SW480 (cell line): Measurements from ENCODE around the gene SCYGR6.
A peak's percentile ranks its signal among the peaks of the same experiment; 100 is the strongest.
"Not testable (repeated sequence)": the region's sequence is repeated elsewhere in the genome, so short reads cannot be mapped to it uniquely, and the experiment has no call there.

Experiments used
- DNase-seq: peaks from one replicate; pipeline ENCODE4 v3.0.0-alpha.2; 2016; ENCODE audit warnings: low spot score

The SCYGR6 gene

DNA sequence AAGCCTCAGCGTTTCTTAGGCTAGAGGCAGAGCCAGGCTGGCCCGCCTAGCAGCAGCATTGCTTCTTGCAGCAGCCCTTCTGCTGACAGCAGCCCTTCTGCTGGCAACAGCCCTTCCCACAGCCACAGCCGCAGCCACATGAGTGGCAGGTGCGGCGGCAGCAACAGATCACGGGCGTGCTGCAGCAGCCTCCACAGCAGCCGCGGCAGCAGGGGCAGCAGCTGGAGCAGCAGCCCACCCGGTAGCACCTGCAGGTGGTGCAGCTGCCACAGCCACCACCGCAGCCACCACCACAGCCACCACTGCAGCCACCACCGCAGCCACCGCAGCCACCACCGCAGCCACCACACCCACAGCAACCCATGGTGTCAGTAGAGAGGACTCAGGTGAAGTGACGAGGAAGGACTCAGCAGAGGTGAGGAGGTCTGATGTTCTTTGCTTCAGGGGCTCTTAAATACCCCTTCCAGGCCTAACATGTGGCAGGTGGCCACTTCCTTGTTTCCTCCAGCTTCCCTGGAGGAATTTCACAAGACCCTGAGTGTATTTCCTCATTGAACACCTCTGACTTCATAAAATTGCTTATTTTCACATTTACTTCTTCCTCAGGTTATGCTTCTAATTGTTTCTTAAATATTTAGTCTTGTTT, at the start of gene SCYGR6:
Gene SCYGR6 (minus strand): TSS at position 364 of the 646 bp plus-strand sequence. CDS start 0 bp downstream, at position 364.
- DNase-seq = no peak

DNA sequence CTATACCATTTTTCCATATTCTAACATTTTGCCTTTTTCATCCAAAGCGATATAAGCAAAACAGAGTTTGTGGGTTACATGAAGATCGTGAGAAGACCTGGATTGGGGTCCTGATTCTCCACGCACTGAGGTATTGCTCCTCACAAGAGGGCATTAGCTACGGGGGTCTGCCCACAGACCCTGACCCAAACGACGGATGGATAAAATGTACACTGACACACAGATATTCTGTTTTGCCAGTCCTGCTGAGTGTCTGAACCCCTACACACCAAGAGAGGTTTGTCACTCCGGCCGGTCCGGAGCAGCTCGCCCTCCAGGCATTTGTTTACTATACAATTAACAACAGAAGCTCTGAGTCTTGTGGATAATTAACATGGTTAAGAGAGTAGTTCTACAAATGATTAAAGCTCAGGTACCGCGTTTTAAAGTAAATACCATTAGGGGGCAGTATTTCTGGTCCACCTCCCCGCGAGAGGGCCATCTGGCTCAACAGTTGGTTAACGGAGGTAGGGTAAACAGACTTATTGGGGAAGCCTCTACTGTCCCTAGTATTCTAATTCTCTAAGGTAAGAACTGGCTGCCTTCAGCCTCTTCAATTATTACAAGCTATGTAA, 49.6 kb upstream of the SCYGR6 start:
- peak; percentile 22 for DNase-seq

GRCh38 chr2:227772932-227773331, 48.4 kb upstream of the SCYGR6 start:
- DNase-seq = no peak

DNA sequence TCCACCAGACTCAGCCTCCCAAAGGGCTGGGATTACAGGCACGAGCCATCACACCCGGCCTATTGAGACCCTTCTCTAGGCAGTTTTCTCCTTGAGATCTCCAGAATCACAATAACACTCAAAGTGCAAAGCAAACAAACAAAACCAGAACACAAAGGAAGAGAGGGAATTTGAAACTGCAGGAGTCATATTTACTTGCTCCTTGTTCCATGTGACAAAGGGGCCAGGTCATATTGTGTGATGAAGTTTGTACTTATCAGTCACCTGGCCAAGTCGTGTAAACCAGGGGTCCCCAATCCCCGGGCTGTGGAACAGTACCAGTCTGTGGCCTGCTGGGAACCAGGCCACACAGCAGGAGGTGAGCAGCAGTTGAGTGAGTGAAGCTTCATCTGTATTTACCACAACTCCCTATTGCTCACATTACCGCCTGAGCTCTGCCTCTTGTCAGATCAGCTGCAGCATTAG, 47.7 kb upstream of the SCYGR6 start:
- no peak for DNase-seq

DNA sequence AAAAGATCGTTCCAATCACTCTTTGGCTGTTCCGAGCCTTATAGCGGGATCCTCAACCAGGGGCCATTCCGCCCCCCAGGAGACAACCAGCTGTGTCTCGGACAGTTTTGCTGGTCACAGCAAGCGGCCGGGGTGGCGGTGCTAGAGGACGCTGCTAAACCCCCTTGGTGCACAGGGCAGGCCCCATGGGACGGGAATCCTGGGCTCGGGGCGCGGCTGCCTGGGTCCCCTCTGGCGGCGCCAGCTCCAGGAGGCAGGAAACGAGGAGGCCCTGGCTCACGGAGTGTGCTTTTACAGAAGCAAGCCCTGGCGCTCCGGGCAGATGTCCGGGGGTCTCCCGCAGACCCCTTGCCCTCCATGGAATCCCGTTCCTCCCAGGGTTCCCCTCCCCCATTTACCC, 43.3 kb upstream of the SCYGR6 start:
- no peak for DNase-seq

GRCh38 chr2:227766373-227766883, 41.9 kb upstream of the SCYGR6 start:
- DNase-seq = peak; percentile 61

DNA sequence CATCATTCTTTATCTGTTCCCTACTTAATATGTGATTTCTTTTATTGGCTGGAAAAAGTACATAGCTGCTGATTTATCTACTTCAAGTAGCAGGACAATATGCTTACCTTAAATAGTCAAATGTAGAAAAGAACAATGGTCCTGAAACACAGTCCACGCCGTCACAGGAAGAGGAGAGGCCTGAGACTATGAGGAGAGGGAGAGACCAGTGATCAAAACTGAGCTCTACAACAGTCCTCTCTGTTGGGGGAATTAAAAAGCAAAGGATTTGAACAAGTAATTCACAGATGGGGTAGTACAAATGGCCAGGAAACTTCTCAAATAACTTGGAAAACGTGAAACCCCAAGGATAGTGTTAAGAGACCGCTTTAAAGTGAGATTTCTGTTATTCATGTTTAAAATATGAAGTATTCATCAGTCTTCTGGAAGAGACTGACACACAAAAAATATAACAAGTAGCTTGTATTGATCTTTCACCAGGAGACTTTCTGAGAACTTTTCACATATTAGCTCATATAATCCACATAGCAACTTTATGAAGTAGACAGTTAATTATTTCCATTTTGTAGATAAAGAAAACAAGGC, 41.3 kb upstream of the SCYGR6 start:
- DNase-seq = no peak

DNA sequence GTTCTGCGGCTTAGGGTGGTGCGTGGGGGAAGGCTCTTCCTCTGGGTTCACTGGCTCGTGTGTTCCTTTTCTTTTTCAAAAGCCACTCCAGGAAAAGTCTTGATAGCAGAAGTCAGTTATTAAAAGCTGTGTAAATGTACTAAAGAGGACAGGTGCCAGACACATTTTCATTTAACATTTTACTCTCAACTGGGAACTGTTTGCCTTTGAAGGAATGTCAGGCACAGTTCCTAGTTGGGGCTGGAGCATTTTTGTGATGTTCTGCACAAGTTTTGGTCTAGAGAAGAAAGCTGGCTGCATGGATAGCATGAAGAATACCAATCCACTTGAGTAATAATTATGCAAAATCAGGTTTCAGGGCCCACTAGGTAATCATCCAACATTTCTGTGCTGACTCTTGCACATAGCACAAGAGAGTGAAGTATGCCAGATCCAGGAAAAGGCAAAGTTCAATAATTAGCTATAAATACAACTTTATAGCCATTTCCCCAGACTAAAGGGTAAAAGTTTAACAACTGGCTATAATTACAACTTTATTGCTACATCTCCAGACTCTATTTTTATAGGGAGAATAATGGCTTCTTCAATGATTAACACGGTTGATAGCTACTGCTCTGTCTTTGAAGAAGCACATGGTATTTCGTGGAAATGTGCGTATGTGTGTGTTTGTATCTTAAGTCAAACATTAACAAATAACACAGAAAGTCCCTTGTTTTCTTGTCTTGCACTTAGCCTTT, 37.4 kb upstream of the SCYGR6 start:
- DNase-seq = no peak

DNA sequence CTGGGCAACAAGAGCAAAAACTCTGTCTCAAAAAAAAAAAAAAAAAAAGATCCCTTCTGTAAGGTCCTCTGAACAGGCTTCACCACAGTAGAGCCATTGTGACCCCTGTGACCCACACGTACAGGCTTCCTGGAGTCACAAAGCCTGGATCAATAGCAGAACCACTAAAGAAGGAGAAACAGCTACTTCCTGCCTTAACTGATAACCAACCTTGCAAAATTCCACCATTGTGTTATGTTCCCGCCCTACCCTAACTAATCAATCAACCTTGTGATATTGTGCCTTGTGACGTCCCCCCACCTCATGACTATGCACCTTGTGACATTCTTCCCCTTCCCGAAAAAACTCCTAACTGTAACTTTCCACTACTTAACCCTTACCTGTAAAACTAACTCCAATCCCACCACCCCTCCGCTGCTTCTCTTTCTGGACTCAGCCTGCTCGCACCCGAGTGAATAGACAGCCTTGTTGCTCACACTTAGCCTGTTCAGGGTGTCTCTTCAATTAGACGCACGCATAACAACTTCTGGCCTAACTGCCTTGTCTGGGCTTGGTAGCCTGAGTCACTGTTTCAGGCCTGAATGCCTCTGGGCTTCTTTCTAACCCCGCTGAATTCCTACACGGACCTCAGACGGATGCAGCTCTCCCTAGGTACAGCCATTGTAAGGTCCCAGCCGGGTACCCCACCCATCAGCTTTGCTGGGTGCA, 35.0 kb upstream of the SCYGR6 start:
- DNase-seq = no peak

DNA sequence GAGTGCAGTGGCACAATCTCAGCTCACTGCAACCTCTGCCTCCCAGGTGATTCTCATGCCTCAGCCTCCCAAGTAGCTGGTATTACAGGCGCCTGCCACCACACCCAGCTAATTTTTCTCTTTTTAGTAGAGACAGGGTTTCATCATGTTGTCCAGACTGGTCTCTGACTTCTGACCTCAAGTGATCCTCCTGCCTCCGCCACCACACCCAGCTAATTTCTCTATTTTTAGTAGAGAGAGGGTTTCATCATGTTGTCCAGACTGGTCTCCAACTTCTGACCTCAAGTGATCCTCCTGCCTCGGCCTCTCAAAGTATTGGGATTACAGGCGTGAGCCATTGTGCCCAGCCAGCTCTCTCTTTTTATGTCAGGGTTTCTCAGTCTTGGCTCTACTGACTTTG, 31.7 kb upstream of the SCYGR6 start:
- not testable (repeated sequence) for DNase-seq

GRCh38 chr2:227748079-227748478, 23.5 kb upstream of the SCYGR6 start:
- DNase-seq = no peak

- no peak for DNase-seq
These were observed 21.0 kb upstream of the SCYGR6 start, which contains the start of gene SCYGR8 for GRCh38 chr2:227745594-227745993. Gene SCYGR8 (plus strand): TSS chr2:227745894. CDS start chr2:227745894, 0 bp downstream.

- DNase-seq = not testable (repeated sequence)
These were observed 16.1 kb upstream of the SCYGR6 start for GRCh38 chr2:227740705-227741104.

DNA sequence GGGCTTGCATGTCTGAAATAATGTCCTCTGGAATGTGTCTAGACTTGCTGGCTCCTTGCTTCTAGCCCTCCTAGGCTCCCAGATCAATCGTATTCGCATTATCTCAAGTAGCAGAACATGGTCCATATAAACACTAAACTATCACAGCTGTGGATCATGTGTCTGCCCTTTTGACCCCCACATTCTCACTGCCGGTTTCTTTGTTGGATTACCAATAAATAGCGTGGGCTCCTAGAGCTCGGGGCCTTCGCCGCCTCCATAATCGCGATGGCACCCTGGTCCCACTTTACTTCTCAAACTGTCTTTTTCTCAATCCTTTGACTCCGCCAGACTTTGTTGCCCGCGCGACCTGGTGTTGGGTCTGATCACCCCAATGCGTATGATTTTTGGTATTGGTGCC, 14.8 kb upstream of the SCYGR6 start:
- DNase-seq = no peak

DNA sequence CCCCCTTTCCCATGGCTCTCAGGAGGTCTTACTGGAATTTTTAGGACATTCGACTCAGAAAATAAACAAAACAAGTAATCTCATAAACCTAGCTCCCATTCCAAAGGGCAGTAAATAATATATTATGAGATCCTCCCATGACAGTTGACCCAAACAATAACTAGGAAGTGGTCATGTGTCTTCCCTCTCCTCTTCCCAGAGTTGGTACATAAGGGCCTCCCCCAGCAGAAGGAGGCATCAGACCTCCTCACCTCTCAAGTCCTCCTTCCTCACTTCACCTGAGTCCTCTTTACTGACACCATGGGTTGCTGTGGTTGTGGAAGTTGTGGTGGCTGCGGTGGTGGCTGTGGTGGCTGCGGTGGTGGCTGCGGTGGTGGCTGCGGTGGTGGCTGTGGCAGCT, 3.5 kb upstream of the SCYGR6 start, which contains the start of gene SCYGR7:
Gene SCYGR7 (plus strand): TSS at position 301 of the 400 bp plus-strand sequence. CDS start 0 bp downstream, at position 301.
- no peak for DNase-seq

DNA sequence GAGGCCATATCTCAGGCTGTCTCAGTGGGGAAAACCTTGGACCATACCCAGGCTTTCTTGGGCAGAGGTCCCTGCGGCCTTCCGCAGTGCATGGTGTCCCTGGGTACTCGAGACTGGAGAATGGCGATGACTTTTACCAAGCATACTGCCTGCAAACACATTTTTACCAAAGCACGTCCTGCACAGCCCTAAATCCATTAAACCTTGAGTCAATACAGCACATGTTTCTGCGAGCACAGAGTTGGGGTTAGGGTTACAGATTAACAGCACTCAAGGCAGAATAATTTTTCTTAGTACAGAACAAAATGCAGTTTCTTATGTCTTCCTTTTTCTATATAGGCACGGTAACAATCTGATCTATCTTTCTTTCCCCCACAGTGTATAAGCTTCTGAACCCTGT, 1.7 kb downstream of the SCYGR6 start:
- not testable (repeated sequence) for DNase-seq

DNA sequence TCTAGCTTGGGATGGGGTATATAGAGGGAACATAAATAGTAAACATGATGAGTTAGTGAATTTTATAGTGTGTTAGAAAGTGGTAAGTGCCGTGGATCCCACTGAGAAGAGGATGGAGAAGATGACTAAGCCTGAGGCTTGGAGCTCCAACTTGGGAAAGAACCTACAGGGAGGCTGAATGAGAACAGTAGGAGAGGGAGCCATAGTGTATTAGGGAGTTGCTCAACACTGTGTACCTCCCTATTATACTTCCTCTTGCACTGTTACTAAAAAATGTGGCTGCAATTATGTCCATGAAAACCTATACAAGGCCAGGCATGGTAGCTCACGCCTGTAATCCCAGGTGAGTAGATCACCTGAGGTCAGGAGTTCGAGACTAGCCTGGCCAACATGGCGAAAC, 3.9 kb downstream of the SCYGR6 start:
- DNase-seq = no peak

GRCh38 chr2:227719641-227720040, 4.9 kb downstream of the SCYGR6 start:
- DNase-seq = no peak

DNA sequence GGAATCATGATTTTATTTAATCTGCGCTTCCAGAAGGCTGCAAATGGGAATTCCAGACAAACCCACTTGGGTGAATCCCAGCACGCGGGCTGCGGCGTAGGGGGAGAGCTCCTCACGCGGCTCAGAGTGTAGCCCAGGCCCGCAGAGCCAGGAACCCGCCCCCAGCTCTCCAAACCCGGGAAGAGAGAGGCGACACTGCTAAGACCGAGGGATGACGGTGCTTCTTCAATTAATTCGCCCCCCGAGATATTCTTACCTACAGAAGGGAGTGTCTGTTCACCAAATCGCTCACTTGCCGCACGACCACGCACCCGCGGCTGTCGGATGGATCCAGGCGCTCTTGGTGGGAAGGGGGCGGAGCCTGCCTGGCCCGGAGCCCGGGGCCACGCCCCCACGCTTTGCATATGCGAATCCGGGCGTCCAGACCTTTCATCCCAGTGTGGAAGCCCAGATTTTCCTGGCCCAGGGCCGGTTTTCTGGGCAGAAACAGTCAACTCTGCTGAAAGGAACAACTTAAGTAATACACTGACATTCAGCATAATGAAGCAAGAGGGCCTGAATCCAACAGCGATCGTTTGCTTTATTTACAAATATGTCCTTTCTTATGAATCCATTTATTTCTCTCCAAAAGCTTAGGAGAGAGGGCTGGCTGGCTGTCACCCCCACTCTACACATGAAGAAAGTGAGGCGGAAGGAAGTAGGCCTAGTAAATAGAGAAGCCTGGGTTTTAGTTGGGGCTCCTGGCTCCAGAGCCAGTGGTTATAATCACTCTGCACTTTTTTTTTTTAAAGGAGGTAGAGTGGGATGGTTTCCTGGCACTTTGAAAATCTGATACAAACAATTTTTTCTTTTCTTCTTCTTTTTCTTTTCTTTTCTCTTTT, 6.6 kb downstream of the SCYGR6 start, which contains the start of gene SLC19A3:
Gene SLC19A3 (minus strand): TSS at position 342 of the 881 bp plus-strand sequence. CDS start 15,710 bp downstream, outside the sequence.
- peak; percentile 26 for DNase-seq

DNA sequence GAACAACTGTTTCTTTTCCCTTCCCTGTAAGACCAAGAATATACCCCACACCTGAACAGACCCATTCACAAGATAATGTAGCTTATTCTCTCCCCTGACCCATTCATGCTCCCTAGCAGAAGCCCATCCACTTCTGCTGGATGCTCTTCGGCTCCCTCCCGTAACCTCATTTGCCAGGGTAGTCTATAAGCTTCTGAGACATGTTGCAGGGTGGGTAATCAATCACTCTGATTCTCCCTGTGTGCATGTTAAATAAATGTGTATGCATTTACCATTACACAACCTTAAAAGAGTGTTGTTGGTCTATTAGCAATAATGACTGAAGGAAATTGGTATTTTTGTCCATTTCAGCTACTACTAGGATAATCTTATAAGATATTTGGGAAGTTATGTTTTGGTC, 8.1 kb downstream of the SCYGR6 start:
- DNase-seq = no peak
